GM23338 (cell line): ENCODE results near the gene ZBTB7B. TPM values are rescaled to one million over a fixed set of nuclear protein-coding genes. Genes with fewer than 3 reads are reported as not detected.

Experiments used
- ATAC-seq: fragments of 200-7000 bp; cut with Tn5 transposase; 3 replicates; pipeline ENCODE4 v1.9.1; 2020
- DNase-seq: peaks from one replicate; pipeline ENCODE4 v3.0.0-alpha.2; 2015; ENCODE audit warnings: low spot score
- H2AFZ ChIP-seq: fragments of 200-600 bp; sonication (generic); 2 replicates; pipeline ENCODE4 v1.8.0; 2016; ENCODE audit warnings: antibody characterized with exemption, mild to moderate bottlenecking, moderate library complexity
- H3F3A ChIP-seq: fragments of 200-600 bp; sonication (generic); replicated peaks from 2 replicates; pipeline ENCODE4 v1.8.0; 2017; ENCODE audit warnings: antibody characterized with exemption, mixed run types, low read depth
- H3K27ac ChIP-seq: fragments of 200-600 bp; sonication (generic); 2 replicates; pipeline ENCODE4 v1.6.1; 2016; ENCODE audit warnings: low read depth
- H3K27me3 ChIP-seq: fragments of 200-600 bp; sonication (generic); 2 replicates; pipeline ENCODE4 v1.8.0; 2016; ENCODE audit warnings: mild to moderate bottlenecking, mixed run types, moderate library complexity; ENCODE audit not compliant: insufficient read depth
- H3K36me3 ChIP-seq: fragments of 200-600 bp; sonication (generic); 2 replicates; pipeline ENCODE4 v1.8.0; 2016; ENCODE audit warnings: mild to moderate bottlenecking; ENCODE audit not compliant: insufficient read depth
- H3K4me1 ChIP-seq: fragments of 200-600 bp; sonication (generic); 2 replicates; pipeline ENCODE4 v1.8.0; 2016; ENCODE audit warnings: mild to moderate bottlenecking, moderate library complexity; ENCODE audit not compliant: insufficient read depth
- H3K4me2 ChIP-seq: fragments of 200-600 bp; sonication (generic); 2 replicates; pipeline ENCODE4 v1.7.1; 2017; ENCODE audit warnings: mixed run types
- H3K4me3 ChIP-seq: fragments of 200-600 bp; sonication (generic); 2 replicates; pipeline ENCODE4 v1.6.1; 2016; ENCODE audit warnings: mixed run types
- H3K79me2 ChIP-seq: fragments of 200-600 bp; sonication (generic); replicated peaks from 2 replicates; pipeline ENCODE4 v1.8.0; 2017; ENCODE audit warnings: mild to moderate bottlenecking; ENCODE audit not compliant: insufficient read depth
- H3K9me2 ChIP-seq: fragments of 200-600 bp; sonication (generic); 2 replicates; pipeline ENCODE4 v1.8.0; 2017; ENCODE audit not compliant: insufficient read depth
- H4K20me1 ChIP-seq: fragments of 200-600 bp; sonication (generic); replicated peaks from 2 replicates; pipeline ENCODE4 v1.8.0; 2017; ENCODE audit warnings: mild to moderate bottlenecking; ENCODE audit not compliant: insufficient read depth
- H3K27ac Mint-ChIP-seq: 2 replicates; pipeline ENCODE4 v1.8.0; 2020; ENCODE audit warnings: inconsistent platforms, mild to moderate bottlenecking, moderate library complexity, mixed read lengths
- H3K27me3 Mint-ChIP-seq: 3 replicates; pipeline ENCODE4 v1.8.0; 2022; ENCODE audit warnings: low read depth, mild to moderate bottlenecking, moderate library complexity, mixed read lengths, inconsistent platforms; ENCODE audit not compliant: insufficient read depth, poor library complexity
- H3K36me3 Mint-ChIP-seq: 3 replicates; pipeline ENCODE4 v1.8.0; 2021; ENCODE audit warnings: low read depth, mild to moderate bottlenecking, inconsistent platforms, moderate library complexity, mixed read lengths
- H3K4me1 Mint-ChIP-seq: 3 replicates; pipeline ENCODE4 v1.8.0; 2020; ENCODE audit warnings: mild to moderate bottlenecking, inconsistent platforms, mixed read lengths
- H3K4me3 Mint-ChIP-seq: 3 replicates; pipeline ENCODE4 v1.8.0; 2021; ENCODE audit warnings: moderate library complexity, mild to moderate bottlenecking, inconsistent platforms, mixed read lengths
- H3K9me3 Mint-ChIP-seq: 3 replicates; pipeline ENCODE4 v1.8.0; 2020; ENCODE audit warnings: moderate library complexity, mild to moderate bottlenecking, inconsistent platforms, mixed read lengths
- EZH2phosphoT487 ChIP-seq: fragments of 200-600 bp; sonication (generic); IDR thresholded peaks from one replicate; pipeline ENCODE4 v1.8.1; 2018; ENCODE audit warnings: antibody characterized with exemption; ENCODE audit not compliant: unreplicated experiment
- JUNB ChIP-seq: IDR thresholded peaks from one replicate; pipeline ENCODE4 v1.6.1; 2016; ENCODE audit warnings: antibody characterized with exemption; ENCODE audit not compliant: unreplicated experiment
- NANOG ChIP-seq: IDR thresholded peaks from 2 replicates; pipeline ENCODE4 v1.6.1; 2016; ENCODE audit warnings: antibody characterized with exemption, borderline replicate concordance
- polyA plus RNA-seq: library from polyadenylated mRNA; unstranded; fragments of >200 nt; fragmentation: Nextera tagmentation; extraction: Ambion mirVana; gene quantifications from 2 replicates; pipeline ENCODE4 v1.2.1, GENCODE V29; 2016
- total RNA-seq: library from RNA; depleted of rRNA; stranded (reverse); fragments of >200 nt; shearing (Covaris generic); gene quantifications from 2 replicates; pipeline ENCODE4 v1.2.3, GENCODE V29; 2014
- TF ChIP-seq, protein P1 (sequence below): fragments of 250-450 bp; sonication (Bioruptor Pico); IDR thresholded peaks from 2 replicates; pipeline ENCODE4 v1.5.0; 2020; ENCODE audit warnings: mild to moderate bottlenecking, moderate library complexity

ZBTB7B gene
- total and polyA plus RNA-seq, 2 experiments from 2014 or later: 3.6 to 32.6 TPM

- no peaks in the 10 kb centered on the region for H4K20me1 ChIP-seq
- TF ChIP-seq, protein P1, sequence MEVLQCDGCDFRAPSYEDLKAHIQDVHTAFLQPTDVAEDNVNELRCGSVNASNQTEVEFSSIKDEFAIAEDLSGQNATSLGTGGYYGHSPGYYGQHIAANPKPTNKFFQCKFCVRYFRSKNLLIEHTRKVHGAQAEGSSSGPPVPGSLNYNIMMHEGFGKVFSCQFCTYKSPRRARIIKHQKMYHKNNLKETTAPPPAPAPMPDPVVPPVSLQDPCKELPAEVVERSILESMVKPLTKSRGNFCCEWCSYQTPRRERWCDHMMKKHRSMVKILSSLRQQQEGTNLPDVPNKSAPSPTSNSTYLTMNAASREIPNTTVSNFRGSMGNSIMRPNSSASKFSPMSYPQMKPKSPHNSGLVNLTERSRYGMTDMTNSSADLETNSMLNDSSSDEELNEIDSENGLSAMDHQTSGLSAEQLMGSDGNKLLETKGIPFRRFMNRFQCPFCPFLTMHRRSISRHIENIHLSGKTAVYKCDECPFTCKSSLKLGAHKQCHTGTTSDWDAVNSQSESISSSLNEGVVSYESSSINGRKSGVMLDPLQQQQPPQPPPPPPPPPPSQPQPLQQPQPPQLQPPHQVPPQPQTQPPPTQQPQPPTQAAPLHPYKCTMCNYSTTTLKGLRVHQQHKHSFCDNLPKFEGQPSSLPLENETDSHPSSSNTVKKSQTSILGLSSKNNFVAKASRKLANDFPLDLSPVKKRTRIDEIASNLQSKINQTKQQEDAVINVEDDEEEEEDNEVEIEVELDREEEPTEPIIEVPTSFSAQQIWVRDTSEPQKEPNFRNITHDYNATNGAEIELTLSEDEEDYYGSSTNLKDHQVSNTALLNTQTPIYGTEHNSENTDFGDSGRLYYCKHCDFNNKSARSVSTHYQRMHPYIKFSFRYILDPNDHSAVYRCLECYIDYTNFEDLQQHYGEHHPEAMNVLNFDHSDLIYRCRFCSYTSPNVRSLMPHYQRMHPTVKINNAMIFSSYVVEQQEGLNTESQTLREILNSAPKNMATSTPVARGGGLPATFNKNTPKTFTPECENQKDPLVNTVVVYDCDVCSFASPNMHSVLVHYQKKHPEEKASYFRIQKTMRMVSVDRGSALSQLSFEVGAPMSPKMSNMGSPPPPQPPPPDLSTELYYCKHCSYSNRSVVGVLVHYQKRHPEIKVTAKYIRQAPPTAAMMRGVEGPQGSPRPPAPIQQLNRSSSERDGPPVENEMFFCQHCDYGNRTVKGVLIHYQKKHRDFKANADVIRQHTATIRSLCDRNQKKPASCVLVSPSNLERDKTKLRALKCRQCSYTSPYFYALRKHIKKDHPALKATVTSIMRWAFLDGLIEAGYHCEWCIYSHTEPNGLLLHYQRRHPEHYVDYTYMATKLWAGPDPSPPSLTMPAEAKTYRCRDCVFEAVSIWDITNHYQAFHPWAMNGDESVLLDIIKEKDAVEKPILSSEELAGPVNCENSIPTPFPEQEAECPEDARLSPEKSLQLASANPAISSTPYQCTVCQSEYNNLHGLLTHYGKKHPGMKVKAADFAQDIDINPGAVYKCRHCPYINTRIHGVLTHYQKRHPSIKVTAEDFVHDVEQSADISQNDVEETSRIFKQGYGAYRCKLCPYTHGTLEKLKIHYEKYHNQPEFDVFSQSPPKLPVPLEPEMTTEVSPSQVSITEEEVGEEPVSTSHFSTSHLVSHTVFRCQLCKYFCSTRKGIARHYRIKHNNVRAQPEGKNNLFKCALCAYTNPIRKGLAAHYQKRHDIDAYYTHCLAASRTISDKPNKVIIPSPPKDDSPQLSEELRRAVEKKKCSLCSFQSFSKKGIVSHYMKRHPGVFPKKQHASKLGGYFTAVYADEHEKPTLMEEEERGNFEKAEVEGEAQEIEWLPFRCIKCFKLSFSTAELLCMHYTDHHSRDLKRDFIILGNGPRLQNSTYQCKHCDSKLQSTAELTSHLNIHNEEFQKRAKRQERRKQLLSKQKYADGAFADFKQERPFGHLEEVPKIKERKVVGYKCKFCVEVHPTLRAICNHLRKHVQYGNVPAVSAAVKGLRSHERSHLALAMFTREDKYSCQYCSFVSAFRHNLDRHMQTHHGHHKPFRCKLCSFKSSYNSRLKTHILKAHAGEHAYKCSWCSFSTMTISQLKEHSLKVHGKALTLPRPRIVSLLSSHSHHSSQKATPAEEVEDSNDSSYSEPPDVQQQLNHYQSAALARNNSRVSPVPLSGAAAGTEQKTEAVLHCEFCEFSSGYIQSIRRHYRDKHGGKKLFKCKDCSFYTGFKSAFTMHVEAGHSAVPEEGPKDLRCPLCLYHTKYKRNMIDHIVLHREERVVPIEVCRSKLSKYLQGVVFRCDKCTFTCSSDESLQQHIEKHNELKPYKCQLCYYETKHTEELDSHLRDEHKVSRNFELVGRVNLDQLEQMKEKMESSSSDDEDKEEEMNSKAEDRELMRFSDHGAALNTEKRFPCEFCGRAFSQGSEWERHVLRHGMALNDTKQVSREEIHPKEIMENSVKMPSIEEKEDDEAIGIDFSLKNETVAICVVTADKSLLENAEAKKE (CRISPR knock-in tag): no peak
- TF ChIP-seq EZH2phosphoT487: no peak
- no peaks in the 10 kb centered on the region for H3K79me2 ChIP-seq
- H3K27ac ChIP-seq: no peak overlapping the region
- no peak overlapping the region; the same call in 2 of the 3 replicates for H3K4me3 Mint-ChIP-seq
- no peaks in the 10 kb centered on the region for H3K9me2 ChIP-seq
- H3K27ac Mint-ChIP-seq: no peak overlapping the region
- H3K36me3 Mint-ChIP-seq: no peaks in the 10 kb centered on the region
- no peak overlapping the region for H3K4me2 ChIP-seq
- peaks cover 40% of the 10 kb centered on the region for H3K4me1 Mint-ChIP-seq
- DNase-seq (no peak), ATAC-seq (no peak)
- H3K4me3 ChIP-seq: no peak overlapping the region
- H3K27me3 Mint-ChIP-seq: peaks cover 23% of the 10 kb centered on the region
- H3K36me3 ChIP-seq: no peaks in the 10 kb centered on the region
- peaks cover 5% of the 10 kb centered on the region; the same call in 1 of the 2 replicates for H3K4me1 ChIP-seq
- H2AFZ ChIP-seq: no peak overlapping the region
- H3K27me3 ChIP-seq: no peaks in the 10 kb centered on the region
- 0 out of 2 replicates have a peak, but pooled peaks cover 3% of the 10 kb centered on the region for H3F3A ChIP-seq
- no peaks in the 10 kb centered on the region; the same call in 2 of the 3 replicates for H3K9me3 Mint-ChIP-seq
These were observed 41.8 kb downstream of the ZBTB7B start for GRCh38 chr1:155044365-155044764.

- H3K36me3 ChIP-seq: no peaks in the 10 kb centered on the region
- H3K4me1 Mint-ChIP-seq: peaks cover 47% of the 10 kb centered on the region
- no peak overlapping the region; the same call in 2 of the 3 replicates for H3K4me3 Mint-ChIP-seq
- no peak overlapping the region for H3K27ac ChIP-seq
- no peak overlapping the region for H3K4me3 ChIP-seq
- H3K4me2 ChIP-seq: no peak overlapping the region
- H3K36me3 Mint-ChIP-seq: no peaks in the 10 kb centered on the region; the same call in 2 of the 3 replicates
- peaks cover 23% of the 10 kb centered on the region for H3K27me3 Mint-ChIP-seq
- H3K27me3 ChIP-seq: peaks cover 4% of the 10 kb centered on the region; the same call in 1 of the 2 replicates
- H2AFZ ChIP-seq: no peak overlapping the region
- peaks cover 8% of the 10 kb centered on the region; the same call in 1 of the 2 replicates for H3K4me1 ChIP-seq
- H3K27ac Mint-ChIP-seq: no peak overlapping the region
- no peaks in the 10 kb centered on the region for H4K20me1 ChIP-seq
- H3K79me2 ChIP-seq: no peaks in the 10 kb centered on the region
- ATAC-seq: peak; percentile 91
- peaks cover 9% of the 10 kb centered on the region; the same call in 1 of the 2 replicates for H3F3A ChIP-seq
- peak; percentile 93 for DNase-seq
- no peaks in the 10 kb centered on the region for H3K9me2 ChIP-seq
- no peaks in the 10 kb centered on the region; the same call in 2 of the 3 replicates for H3K9me3 Mint-ChIP-seq
- TF ChIP-seq NANOG: no peak
- TF ChIP-seq, protein P1 (CRISPR knock-in tag): no peak
- no peak for TF ChIP-seq JUNB
These were observed 42.4 kb downstream of the ZBTB7B start for GRCh38 chr1:155044812-155045657.
